ENCODE measurements around the gene PCED1B.

DNA sequence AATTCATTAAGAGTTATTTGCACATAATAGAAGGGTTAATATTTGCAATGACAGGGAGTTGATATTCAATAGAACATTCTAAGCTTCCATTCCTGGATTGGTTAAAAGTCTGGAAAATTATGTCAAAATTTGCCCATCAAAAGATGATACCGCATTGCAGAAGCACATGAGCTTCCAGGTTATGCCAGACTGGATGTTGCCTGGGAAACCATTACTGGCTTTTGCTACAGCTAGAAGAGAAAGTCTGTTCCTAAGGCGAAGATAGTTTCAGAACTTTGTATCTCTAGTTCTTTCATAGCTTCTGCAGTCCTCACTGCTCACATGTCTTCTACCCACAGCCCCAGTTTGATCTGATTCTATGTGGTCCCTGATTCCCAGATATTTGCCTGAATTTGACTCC is 122.8 kb downstream of the PCED1B start:
- TF ChIP-seq, protein P1, sequence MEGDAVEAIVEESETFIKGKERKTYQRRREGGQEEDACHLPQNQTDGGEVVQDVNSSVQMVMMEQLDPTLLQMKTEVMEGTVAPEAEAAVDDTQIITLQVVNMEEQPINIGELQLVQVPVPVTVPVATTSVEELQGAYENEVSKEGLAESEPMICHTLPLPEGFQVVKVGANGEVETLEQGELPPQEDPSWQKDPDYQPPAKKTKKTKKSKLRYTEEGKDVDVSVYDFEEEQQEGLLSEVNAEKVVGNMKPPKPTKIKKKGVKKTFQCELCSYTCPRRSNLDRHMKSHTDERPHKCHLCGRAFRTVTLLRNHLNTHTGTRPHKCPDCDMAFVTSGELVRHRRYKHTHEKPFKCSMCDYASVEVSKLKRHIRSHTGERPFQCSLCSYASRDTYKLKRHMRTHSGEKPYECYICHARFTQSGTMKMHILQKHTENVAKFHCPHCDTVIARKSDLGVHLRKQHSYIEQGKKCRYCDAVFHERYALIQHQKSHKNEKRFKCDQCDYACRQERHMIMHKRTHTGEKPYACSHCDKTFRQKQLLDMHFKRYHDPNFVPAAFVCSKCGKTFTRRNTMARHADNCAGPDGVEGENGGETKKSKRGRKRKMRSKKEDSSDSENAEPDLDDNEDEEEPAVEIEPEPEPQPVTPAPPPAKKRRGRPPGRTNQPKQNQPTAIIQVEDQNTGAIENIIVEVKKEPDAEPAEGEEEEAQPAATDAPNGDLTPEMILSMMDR (IDR thresholded peaks at IDR 0.05; ENCODE audit: low read depth, low read length), result no peak
- TF ChIP-seq POLR2A (IDR thresholded peaks at IDR 0.05; ENCODE audit: extremely low read depth, insufficient read length), result no peak
- no peak for TF ChIP-seq MAX (IDR thresholded peaks at IDR 0.05; ENCODE audit: low read depth, low read length)
- TF ChIP-seq MYC (IDR thresholded peaks at IDR 0.05; ENCODE audit: low read depth, low read length), result no peak
